Caki2 (cell line): ENCODE results near the gene JAG2. TPM values are rescaled to one million over a fixed set of nuclear protein-coding genes. Genes with fewer than 3 reads are reported as not detected.

Experiments
- DNase-seq: peaks from one replicate; pipeline ENCODE4 v3.0.0-alpha.2; 2015; ENCODE audit warnings: low read depth
- in situ Hi-C: cut with HindIII; loops from 2 replicates; pipeline ENCODE4 v1.10.0; 2016; ENCODE audit warnings: low sequenced_read_pairs, low pct_unique_long_range_greater_than_20kb, mixed read lengths
- total RNA-seq: library from RNA; depleted of rRNA; stranded (reverse); fragments of >200 nt; shearing (Covaris generic); gene quantifications from 2 replicates; pipeline ENCODE4 v1.2.3, GENCODE V29; 2014; ENCODE audit warnings: low replicate concordance; rRNA removed

JAG2 gene
- total RNA-seq, 1 experiment from 2014 or later = 1.1 TPM

DNA sequence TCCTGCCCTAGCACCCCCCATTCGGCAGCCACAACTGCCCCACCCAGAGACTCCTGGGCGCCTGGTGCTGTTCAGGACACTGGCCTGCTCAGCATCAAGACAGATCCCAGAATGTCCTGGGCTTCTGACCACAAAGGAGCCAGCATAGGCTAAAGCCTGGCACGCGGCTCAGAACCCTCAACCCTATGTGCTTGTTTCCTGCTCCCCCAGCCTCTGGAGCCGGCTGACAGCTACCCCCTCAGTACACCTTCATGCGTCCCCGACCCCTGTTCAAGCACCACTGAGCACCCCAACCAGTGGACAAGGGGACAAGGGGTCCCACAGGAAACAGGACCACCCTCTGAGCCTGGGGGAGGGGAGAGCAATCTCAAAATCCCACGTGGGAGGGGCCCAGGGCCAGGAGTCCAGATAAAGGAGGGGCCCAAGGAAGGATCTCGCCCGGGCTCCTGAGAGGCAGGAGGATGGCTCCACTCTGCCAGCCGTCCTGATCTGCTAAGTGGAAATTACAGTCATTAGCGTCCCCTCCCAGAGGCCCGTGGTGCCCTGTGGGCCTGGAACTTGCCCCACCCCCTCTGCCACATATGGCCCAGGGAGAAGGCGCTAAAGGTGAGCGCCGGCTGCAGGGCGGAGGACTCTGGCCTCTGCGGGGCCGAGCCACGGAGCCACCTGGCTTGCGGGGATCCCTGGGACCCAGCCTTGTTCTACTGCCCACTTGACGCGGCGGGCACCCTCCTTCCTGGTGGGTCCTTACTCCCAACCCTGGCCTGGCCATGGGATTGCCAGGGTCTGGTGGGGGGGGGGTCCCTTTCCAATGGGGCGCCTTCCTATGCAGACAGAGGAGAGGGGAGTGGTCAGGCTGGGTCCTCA, 76.2 kb downstream of the JAG2 start:
- DNase-seq = peak; percentile 58
- in situ Hi-C loops = no loop called here

DNA sequence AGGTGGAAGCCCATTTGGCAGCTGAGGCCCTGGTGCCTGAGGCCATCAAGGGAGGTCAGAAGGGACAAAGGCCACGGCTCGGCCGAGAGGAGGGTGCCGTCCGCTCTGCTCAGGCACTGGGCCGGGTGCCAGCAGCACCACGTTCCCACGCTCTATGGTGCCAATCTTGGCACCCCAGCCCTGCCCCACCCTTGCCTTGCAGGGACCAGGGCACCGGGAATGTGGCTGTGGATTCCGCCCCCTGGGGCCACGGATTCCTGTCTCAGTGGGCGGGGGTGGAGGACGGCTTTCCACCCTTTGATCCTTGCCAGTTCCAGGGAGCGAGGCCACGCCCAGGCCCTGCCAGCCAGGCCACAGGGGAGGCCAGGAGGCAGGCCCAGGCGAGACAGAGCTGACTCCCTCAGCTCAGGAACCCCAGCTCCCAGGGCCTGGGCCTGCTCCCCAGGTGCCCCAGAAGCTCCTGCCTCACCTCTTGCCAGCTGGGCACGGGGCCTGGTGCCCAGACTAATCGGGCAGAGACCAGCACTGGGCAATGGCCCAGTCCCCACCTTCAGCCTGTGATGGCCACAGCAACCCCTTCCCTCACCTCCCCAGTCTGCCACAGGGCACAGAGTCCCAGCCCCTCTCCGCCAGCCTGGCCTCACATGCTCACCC, 76.9 kb downstream of the JAG2 start:
- DNase-seq = peak; percentile 94
- in situ Hi-C loops = no loop called here

DNA sequence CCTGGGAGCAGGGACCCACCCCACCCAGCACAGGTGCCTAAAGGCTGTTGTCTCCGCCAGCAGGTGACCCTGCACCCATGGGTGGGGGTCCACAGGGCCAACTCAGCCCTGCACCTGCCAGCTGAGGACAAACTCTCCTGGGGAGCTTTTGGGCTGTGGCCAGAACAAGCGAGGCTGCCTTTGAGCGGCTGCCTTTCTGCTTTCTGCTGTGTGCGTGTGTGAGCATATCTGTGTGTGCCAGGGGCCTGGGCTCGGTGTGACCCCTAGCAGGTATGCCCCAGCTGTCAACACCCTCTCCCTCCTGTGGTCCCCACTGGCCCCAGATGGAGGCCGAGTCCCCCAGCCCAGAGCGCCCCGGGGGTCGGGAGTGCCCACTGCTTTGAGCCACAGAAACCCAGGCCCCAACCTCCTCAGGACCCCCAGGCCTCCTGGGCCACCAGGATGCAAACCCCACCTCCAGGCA, 77.5 kb downstream of the JAG2 start:
- peak; percentile 38 for DNase-seq
- in situ Hi-C loops = no loop called here

Other genes starting within 250 kb of the JAG2 start
- not detected in 2 replicates for gene PLD4, start 243.9 kb downstream of the JAG2 start, total RNA-seq
- 37.7 and 40.7 TPM in 2 replicates for gene AHNAK2, start 190.4 kb downstream of the JAG2 start, total RNA-seq
- 4.2 and 9.7 TPM in 2 replicates for gene CLBA1, start 183.0 kb downstream of the JAG2 start, total RNA-seq
- 30.3 and 36.6 TPM in 2 replicates for gene CDCA4, start 147.7 kb downstream of the JAG2 start, total RNA-seq
- 0.71 TPM in 1 of 2 replicates, not detected in the other for gene GPR132, start 103.3 kb downstream of the JAG2 start, total RNA-seq
- 16.6 and 25.8 TPM in 2 replicates for gene NUDT14, start 12.5 kb upstream of the JAG2 start, total RNA-seq
- gene BTBD6, start 79.8 kb upstream of the JAG2 start, total RNA-seq = 11.5 and 19.6 TPM in 2 replicates
- 21.8 and 24.2 TPM in 2 replicates for gene BRF1, start 132.2 kb upstream of the JAG2 start, total RNA-seq
- gene PACS2, start 146.0 kb upstream of the JAG2 start, total RNA-seq = 23.2 and 30.0 TPM in 2 replicates
- 0.24 and 0.90 TPM in 2 replicates for gene TEX22, start 229.8 kb upstream of the JAG2 start, total RNA-seq